Neural cell (in vitro differentiated cells): ENCODE data around the gene SLC9B1. TPM values are rescaled to one million over a fixed set of nuclear protein-coding genes. Genes with fewer than 3 reads are reported as not detected.

Experiments used
- H2AFZ ChIP-seq: fragments of 200-600, 300-800 bp; sonication (generic), shearing (Covaris generic); 2 replicates; pipeline ENCODE4 v1.6.0; 2014; ENCODE audit warnings: low read depth, mild to moderate bottlenecking, antibody characterized with exemption, low read length, moderate library complexity
- H3F3A ChIP-seq: fragments of 200-600 bp; shearing (Covaris generic); 2 replicates; pipeline ENCODE4 v1.6.1; 2016; ENCODE audit warnings: mild to moderate bottlenecking, moderate library complexity, mixed read lengths, antibody characterized with exemption, low read length; ENCODE audit not compliant: insufficient read depth, poor library complexity, severe bottlenecking
- H3K27ac ChIP-seq: fragments of 200-600, 300-800 bp; sonication (generic), shearing (Covaris generic); 2 replicates; pipeline ENCODE4 v1.5.1; 2014; ENCODE audit warnings: mild to moderate bottlenecking, low read length, moderate library complexity
- H3K27me3 ChIP-seq: fragments of 300-800, 200-600 bp; sonication (generic), shearing (Covaris generic); 2 replicates; pipeline ENCODE4 v1.6.0; 2014; ENCODE audit warnings: mild to moderate bottlenecking, low read depth, low read length, moderate library complexity; ENCODE audit not compliant: insufficient read depth
- H3K36me3 ChIP-seq: fragments of 300-800, 200-600 bp; sonication (generic), shearing (Covaris generic); 2 replicates; pipeline ENCODE4 v1.5.1; 2014; ENCODE audit warnings: mild to moderate bottlenecking, antibody characterized with exemption, low read length, moderate library complexity; ENCODE audit not compliant: insufficient read depth
- H3K4me2 ChIP-seq: fragments of 300-800, 200-600 bp; sonication (generic), shearing (Covaris generic); 2 replicates; pipeline ENCODE4 v1.6.0; 2014; ENCODE audit warnings: mild to moderate bottlenecking, low read length
- H3K4me3 ChIP-seq: fragments of 300-800, 200-600 bp; sonication (generic), shearing (Covaris generic); 2 replicates; pipeline ENCODE4 v1.5.1; 2014; ENCODE audit warnings: mild to moderate bottlenecking, low read length, moderate library complexity
- H3K79me2 ChIP-seq: fragments of 200-600 bp; shearing (Covaris generic); replicated peaks from 2 replicates; pipeline ENCODE4 v1.6.0; 2014; ENCODE audit warnings: mild to moderate bottlenecking, low read length, moderate library complexity; ENCODE audit not compliant: insufficient read depth
- H3K9ac ChIP-seq: fragments of 300-800, 200-600 bp; sonication (generic), shearing (Covaris generic); 2 replicates; pipeline ENCODE4 v1.6.1; 2016; ENCODE audit warnings: mild to moderate bottlenecking, low read length, mixed read lengths
- H3K9me2 ChIP-seq: fragments of 200-600 bp; shearing (Covaris generic); 2 replicates; pipeline ENCODE4 v1.6.1; 2016; ENCODE audit warnings: mild to moderate bottlenecking, low read length, mixed read lengths; ENCODE audit not compliant: insufficient read depth
- H3K9me3 ChIP-seq: fragments of 200-600, 300-800 bp; sonication (generic), shearing (Covaris generic); 2 replicates; pipeline ENCODE4 v1.6.1; 2016; ENCODE audit warnings: mild to moderate bottlenecking, mixed run types, low read length, moderate library complexity, mixed read lengths
- H4K20me1 ChIP-seq: fragments of 200-600 bp; shearing (Covaris generic); 2 replicates; pipeline ENCODE4 v1.6.1; 2016; ENCODE audit warnings: mild to moderate bottlenecking, mixed run types; ENCODE audit not compliant: insufficient read depth
- EP300 ChIP-seq: fragments of 450-650 bp; conservative IDR thresholded peaks from 2 replicates; pipeline ENCODE4 v1.6.1; 2014; ENCODE audit warnings: antibody characterized with exemption, mild to moderate bottlenecking, moderate library complexity; ENCODE audit not compliant: poor library complexity, severe bottlenecking
- EZH2 ChIP-seq: fragments of 200-600, 300-800 bp; shearing (Covaris generic), sonication (generic); IDR thresholded peaks from 2 replicates; pipeline ENCODE4 v1.6.1; 2014; ENCODE audit warnings: antibody characterized with exemption, low read length, borderline replicate concordance, mild to moderate bottlenecking; ENCODE audit not compliant: insufficient read depth, poor library complexity, severe bottlenecking
- MXI1 ChIP-seq: fragments of 450-650 bp; conservative IDR thresholded peaks from 2 replicates; pipeline ENCODE4 v1.6.1; 2014; ENCODE audit warnings: antibody characterized with exemption, mild to moderate bottlenecking; ENCODE audit not compliant: poor library complexity, severe bottlenecking
- POLR2AphosphoS5 ChIP-seq: IDR thresholded peaks from 2 replicates; pipeline ENCODE4 v1.6.1; 2012
- RAD21 ChIP-seq: fragments of 450-650 bp; conservative IDR thresholded peaks from 2 replicates; pipeline ENCODE4 v1.6.1; 2014; ENCODE audit warnings: antibody characterized with exemption, mild to moderate bottlenecking, moderate library complexity
- REST ChIP-seq: IDR thresholded peaks from 2 replicates; pipeline ENCODE4 v1.6.1; 2012; ENCODE audit warnings: borderline replicate concordance
- SMC3 ChIP-seq: fragments of 450-650 bp; conservative IDR thresholded peaks from 2 replicates; pipeline ENCODE4 v1.6.1; 2014; ENCODE audit warnings: antibody characterized with exemption, mild to moderate bottlenecking, moderate library complexity; ENCODE audit not compliant: poor library complexity
- TAF1 ChIP-seq: IDR thresholded peaks from 2 replicates; pipeline ENCODE4 v1.6.1; 2012; ENCODE audit warnings: low read depth
- polyA plus RNA-seq: library from polyadenylated mRNA; depleted of rRNA; stranded (reverse); fragments of >200 nt; gene quantifications from 2 replicates; pipeline ENCODE4 v1.2.3, GENCODE V29; 2014
- TF ChIP-seq, protein P1 (sequence below): fragments of 450-650 bp; IDR thresholded peaks from 2 replicates; pipeline ENCODE4 v1.5.1; 2014; ENCODE audit warnings: antibody characterized with exemption, mild to moderate bottlenecking, moderate library complexity; ENCODE audit not compliant: poor library complexity, severe bottlenecking

The SLC9B1 gene
- polyA plus RNA-seq, 1 donor from 2014 or later, result not detected

DNA sequence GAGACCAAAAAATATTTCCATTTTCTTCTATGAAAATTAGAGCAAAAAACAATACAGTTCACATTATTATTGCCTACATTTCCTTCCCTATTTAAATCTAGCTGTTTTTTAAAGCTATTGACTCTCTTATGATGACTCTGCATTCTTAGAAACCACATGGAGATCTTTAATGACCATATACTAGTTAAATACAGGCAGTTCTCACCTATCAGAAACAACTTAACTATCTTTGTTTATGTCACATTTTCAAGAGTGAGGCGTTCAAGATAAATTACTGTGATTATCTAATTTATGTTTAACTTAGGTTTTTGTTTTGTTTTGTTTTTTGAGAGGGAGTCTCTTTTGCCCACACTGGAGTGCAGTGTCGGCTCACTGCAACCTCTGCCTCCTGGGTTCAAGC, 147.7 kb downstream of the SLC9B1 start:
- H2AFZ ChIP-seq, result no peak overlapping the region
- peak overlapping the region; percentile 70 for H3K4me3 ChIP-seq
- no peaks in the 10 kb centered on the region for H3K27me3 ChIP-seq
- H3K36me3 ChIP-seq, result no peaks in the 10 kb centered on the region
- H3K9ac ChIP-seq, result no peak overlapping the region
- peaks cover 31% of the 10 kb centered on the region for H3K79me2 ChIP-seq
- no peaks in the 10 kb centered on the region for H3K9me2 ChIP-seq
- no peak overlapping the region for H3K4me2 ChIP-seq
- peaks cover 9% of the 10 kb centered on the region for H3F3A ChIP-seq
- TF ChIP-seq SMC3 (no peak), EZH2 (no peak), RAD21 (no peak), REST (no peak), POLR2AphosphoS5 (no peak), EP300 (no peak), MXI1 (no peak), TAF1 (no peak)
- TF ChIP-seq, protein P1, sequence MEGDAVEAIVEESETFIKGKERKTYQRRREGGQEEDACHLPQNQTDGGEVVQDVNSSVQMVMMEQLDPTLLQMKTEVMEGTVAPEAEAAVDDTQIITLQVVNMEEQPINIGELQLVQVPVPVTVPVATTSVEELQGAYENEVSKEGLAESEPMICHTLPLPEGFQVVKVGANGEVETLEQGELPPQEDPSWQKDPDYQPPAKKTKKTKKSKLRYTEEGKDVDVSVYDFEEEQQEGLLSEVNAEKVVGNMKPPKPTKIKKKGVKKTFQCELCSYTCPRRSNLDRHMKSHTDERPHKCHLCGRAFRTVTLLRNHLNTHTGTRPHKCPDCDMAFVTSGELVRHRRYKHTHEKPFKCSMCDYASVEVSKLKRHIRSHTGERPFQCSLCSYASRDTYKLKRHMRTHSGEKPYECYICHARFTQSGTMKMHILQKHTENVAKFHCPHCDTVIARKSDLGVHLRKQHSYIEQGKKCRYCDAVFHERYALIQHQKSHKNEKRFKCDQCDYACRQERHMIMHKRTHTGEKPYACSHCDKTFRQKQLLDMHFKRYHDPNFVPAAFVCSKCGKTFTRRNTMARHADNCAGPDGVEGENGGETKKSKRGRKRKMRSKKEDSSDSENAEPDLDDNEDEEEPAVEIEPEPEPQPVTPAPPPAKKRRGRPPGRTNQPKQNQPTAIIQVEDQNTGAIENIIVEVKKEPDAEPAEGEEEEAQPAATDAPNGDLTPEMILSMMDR, result no peak
- H3K9me3 ChIP-seq, result peaks cover 2% of the 10 kb centered on the region
- no peaks in the 10 kb centered on the region for H4K20me1 ChIP-seq
- no peak overlapping the region for H3K27ac ChIP-seq

DNA sequence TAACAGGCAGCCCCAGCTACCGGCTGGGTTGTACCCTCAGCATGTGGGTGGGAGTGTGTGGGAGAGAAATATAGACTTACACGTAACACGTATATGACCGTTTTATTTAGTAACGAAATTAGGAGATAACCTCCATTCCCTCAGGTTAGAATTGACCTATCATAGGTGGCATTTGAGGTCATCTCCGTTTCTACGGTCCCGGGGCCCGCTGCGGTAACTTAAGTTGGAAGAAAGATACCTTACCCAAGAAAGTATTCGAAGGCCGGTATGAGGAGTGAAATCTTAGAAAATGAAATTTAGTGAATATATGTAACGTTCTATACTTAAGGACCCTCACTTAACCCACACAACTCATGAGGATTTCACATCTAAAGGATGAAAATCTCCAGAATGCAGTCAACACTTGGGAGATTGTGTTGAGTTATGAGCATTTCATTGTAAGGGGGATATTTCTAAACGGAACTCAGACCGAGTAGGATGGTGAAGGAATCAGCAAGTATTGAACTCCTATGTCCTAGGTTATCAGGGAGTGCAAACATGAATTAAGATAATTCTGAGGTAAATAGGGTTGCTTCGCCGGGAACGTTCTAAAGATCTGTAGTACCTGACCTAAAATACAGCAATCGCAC, 149.8 kb downstream of the SLC9B1 start:
- peak overlapping the region; percentile 89 for H2AFZ ChIP-seq
- H3K27me3 ChIP-seq, result no peaks in the 10 kb centered on the region
- no peaks in the 10 kb centered on the region for H3K9me2 ChIP-seq
- H3K79me2 ChIP-seq, result peaks cover 24% of the 10 kb centered on the region
- peaks cover 9% of the 10 kb centered on the region for H3F3A ChIP-seq
- peak overlapping the region; percentile 97 for H3K4me2 ChIP-seq
- peak overlapping the region; percentile 93 for H3K27ac ChIP-seq
- TF ChIP-seq EP300, result no peak
- no peak for TF ChIP-seq RAD21
- no peak for TF ChIP-seq REST
- no peak for TF ChIP-seq POLR2AphosphoS5
- no peak for TF ChIP-seq TAF1
- TF ChIP-seq, protein P1, result no peak
- TF ChIP-seq SMC3, result no peak
- H4K20me1 ChIP-seq, result no peaks in the 10 kb centered on the region
- peak overlapping the region; percentile 70 for H3K4me3 ChIP-seq
- H3K9ac ChIP-seq, result peak overlapping the region; percentile 92
- H3K36me3 ChIP-seq, result no peaks in the 10 kb centered on the region
- no peaks in the 10 kb centered on the region for H3K9me3 ChIP-seq
